HG03354 (cell line): ENCODE data around the gene SFPQ.

Experiments used
- ATAC-seq: cut with Tn5 transposase; IDR thresholded peaks from one replicate; pipeline ENCODE4 v1.9.1; 2021; ENCODE audit warnings: mild to moderate bottlenecking; ENCODE audit not compliant: unreplicated experiment, poor library complexity, severe bottlenecking

SFPQ gene

DNA sequence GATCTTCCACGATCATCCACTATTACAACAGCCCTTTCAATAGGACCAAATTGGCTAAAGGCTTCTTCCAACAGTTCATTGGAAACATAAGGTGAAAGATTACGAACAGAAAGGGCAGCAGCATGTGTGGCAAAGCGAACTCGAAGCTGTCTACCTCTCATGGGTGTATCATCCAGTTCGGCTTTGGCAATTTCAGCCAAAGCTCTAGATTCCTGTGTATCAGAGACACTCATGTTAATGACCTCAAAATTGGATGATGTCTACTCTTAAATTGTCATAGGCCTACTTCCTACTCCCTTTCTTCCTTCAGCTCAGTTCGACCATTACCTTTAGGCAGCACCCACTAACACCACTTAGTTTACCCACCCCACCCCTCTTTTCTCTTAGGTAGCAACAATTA, 2.2 kb downstream of the SFPQ start:
- no peak for ATAC-seq

- no peak for ATAC-seq
Measured at GRCh38 chr1:35188578-35189392, 4.2 kb downstream of the SFPQ start.

DNA sequence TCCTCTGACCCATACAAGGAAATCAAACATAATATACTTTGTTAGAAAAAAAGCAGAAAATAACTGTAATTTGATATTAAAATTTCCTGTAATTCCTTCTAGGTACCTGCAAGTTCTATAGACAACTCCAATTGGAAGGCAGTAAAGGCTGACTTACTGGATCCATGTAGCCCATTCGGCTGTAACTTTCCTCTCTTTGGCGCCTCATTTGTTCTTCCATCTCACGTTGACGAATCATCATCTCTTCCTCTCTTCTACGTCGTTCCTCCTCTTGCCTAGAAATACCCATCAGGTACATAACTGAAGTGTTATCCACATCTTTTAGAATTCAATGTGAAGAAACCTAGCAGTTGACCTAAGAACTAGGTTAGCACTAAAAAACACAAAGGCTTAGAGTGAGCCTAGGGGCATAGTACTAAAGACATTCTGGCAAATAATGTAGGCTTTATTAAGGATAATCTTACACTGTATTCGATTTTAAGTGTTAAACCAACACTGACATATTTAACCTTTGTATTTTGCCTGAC, 5.1 kb downstream of the SFPQ start:
- no peak for ATAC-seq

DNA sequence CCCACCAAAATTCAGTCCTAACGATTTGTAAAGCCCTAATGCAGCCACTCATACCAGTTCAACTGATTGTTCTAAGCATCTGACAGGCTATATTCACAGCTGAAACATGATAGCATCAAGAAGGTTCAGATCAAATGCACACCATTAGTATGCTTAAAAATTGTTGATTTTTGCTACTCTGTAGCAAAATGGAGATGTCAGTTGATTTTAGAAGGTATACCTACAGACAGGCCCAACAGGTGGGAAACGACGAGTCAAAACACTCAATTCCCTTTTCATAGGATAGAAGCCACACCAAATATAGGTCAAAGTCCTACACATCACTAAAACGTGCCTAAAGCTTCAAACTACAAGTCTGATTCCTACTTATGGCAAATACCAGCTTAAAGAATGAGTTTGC, 6.7 kb downstream of the SFPQ start:
- ATAC-seq: no peak

DNA sequence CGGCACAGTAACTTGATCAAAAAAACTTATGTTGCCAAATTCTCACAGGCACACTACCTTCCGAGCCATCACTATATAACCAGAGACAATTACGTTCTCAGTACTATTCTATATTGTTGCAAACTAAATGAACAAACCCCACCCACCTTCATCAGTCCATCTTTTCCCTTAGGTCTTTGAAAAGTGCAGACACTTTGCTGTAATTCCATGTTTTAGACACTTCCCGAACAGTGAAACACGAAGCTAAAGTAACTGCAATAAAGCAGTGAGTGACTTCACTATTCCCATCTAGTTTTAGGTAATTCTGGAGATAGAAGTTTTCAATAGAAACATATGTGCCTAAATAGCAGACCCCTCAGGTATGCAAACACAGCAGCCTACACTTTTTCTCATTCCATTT, 7.7 kb downstream of the SFPQ start:
- ATAC-seq: no peak

DNA sequence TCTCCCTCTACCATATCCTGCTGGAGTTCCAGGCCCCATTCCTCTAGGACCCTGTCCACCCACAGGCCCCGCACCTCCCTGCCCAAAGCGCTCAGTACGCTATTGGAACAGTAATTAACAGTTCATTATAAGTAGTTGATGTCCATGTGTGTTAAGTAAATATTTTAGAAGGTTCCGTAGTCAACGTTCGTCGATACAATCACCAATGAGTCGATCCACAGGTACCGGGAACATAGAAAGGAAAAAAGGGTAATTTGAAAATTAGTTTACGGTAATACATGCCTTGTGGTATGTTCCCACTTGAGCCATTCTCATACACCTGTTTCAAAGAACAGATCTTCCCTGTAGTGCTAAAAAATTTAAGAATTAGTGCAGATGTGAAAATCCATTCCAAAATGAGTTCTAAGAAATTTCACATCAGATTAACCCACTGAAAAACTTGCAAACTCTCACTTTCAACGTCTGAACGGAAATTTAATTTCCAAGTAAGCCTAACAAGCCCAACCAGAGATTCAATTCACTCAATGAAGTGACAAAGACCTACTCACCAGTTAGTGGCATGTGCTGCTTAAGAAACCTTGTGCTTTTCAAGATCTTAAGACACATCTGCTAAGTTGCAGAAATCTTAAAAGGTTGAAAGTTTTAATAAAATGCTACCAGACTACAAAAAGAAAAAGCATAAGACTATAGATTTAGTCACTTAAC, 8.3 kb downstream of the SFPQ start:
- no peak for ATAC-seq

DNA sequence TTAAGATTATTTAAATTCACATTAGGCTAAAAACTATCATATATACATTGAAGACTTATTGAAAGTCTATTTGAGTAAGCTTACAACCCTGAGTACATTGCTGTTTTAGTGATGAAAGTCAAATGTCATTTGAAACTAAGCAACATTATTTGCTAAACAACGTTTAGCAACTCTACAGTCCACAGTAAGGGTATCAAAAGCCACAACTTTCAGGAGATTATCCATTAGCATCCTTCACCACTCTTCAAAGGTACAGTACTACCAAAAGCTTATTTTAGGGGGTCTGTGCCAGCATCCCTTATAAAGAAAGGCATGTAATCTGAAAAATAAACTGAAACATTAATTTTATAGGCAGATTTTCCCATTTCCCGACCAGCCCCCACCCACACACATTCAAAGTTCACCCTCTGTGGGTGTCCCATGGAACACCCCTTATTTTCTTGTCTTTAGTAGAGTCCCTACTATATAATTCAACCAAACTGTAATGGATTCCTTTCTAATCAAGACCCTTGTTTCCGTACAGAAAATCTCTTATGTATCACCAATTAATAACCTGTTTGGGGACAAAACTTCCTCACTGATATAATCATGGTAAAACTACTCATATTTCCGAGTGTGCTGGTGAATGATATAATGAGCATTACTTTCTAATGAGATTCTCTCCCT, 11.0 kb downstream of the SFPQ start:
- ATAC-seq: no peak

DNA sequence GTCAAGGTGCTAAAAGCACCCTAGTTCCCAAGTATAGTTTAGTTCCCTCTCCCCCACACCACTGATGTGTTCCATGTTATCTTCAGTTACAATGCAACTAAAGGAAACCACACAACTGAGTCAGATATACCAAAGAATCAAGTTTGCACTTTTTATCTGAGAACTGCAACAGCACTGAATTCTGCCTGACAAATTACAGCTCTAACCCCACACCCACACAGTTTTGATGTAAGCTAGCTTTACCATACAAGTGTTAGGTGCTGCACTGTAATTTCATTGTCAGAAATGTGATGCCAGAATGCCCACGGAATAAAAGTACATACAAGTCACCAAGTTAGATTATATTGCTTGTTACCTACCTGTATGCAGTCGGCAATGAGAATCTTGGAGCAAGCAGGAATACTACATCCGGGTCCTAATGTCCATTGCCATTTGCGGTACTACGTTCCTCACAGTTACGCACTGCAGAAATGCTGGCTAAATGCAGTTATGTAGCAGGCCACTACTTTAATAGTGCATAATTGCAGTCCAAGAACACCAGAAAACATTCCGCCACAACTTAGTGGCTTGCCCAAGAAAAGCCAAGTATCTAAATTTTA, 12.1 kb downstream of the SFPQ start:
- no peak for ATAC-seq

DNA sequence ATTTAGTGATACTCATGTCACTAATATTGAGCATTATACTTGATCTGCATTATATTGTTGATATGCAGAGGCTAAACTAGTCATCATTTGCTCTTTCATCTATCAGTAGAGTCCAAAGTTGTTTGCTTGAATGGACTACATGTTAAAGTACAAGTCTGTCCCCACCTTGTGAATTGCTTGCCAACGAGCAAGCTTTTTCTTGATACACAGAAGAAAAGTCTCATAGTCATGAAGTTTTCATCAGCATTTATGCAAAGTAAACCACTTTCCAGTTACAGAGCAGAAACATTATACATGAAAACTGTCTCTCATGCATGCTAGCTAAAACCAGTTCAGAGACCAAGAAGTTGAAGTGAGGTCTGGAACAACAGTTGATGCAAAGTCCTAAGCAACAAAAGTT, 13.0 kb downstream of the SFPQ start:
- ATAC-seq: no peak

DNA sequence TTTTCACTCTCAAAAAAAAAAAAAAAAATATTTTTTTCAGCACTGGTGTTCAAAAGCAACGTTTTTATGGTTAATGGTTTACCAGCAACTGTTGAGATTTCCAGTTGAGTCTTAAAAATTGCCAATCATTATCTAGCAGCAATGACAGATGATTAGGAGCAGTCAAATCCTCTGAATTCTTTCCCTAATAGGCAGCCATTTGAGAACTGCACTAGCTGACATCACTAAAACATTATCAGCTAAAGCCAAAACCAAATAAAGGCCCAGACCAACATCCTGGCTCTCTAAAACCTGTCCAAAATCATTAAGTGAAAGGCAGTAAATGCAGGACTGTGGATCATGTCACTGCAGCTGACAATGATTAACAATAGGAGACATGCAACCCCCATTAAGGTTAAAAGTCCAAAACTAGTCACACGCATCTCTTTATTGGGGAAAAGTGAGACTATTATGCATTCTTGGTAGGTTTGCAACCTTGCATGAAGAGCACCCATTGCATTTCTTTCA, 14.0 kb downstream of the SFPQ start:
- no peak for ATAC-seq

GRCh38 chr1:35178295-35178695, 14.7 kb downstream of the SFPQ start:
- no peak for ATAC-seq

DNA sequence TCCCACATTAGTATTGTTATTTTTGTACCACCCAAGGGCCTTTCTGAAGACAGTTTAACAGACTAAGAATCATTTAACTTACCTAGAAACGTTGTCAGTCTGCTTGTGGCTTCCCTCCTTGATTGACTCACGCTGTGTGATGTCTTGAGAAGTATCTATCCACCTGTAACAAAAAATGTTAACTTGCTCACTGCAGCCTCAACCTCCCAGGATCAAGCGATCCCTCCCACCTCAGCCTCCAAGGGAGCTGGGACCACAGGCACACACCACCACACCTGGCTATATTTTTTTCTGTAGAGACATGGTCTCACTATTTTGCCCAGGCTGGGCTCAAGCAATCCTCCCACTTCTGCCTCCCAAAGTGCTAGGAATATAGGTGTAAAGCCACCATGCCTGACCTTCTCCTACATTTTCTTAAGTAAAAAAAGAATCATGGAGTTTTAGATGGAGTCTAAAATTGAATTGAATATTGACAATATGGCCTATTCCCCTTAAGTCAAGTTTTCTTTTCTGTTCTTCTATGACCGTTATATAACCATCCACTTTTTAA, 15.6 kb downstream of the SFPQ start:
- ATAC-seq: no peak

DNA sequence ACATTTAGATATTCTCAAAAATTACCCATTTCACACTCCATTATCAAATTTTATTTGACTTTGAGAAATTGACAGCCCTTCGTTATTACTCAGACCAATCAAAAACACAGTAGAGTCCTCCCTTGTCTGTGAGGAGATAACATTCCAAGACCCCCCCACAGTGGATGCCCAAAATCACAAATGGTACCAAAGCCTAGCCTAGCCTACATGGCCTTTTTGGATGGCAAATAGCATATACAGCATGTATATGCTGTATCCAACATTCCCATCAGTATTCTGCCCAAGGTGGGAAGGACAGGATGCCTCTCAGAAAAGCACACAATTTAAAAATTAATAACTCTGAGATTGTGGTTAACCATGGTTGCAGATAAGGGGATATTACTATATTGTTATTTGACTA, 17.3 kb downstream of the SFPQ start:
- no peak for ATAC-seq

- no peak for ATAC-seq
Measured at GRCh38 chr1:35175098-35175576, 17.8 kb downstream of the SFPQ start.

DNA sequence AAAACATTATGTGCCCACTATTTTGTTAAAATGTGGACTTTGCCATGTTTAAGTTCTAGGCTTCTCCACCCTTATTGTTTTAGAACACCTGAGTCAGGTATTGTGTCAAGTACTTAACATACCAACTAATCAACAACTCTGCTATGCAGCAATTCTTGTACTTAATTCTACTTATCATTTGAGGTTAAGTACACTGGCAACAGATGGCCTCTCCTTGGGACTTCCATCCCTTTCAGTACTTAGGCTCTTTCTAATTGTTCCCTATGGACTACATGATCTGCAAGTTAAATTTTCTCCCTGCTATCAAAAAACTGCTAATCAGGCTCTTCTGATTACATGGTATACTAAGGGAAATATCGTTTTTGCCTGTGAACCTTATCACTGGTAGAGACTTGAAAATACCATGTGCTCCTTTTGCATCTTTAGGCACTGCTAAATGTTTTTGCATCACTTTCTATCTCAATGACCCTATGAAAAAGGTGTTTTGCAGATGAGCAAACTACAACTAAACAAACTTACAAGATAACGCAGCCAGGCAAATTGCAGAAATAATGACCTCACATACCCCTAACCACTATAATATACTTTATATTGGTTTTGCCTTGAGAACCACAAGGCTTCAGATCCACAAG, 18.9 kb downstream of the SFPQ start:
- ATAC-seq: no peak

GRCh38 chr1:35173491-35173890, 19.5 kb downstream of the SFPQ start:
- no peak for ATAC-seq

DNA sequence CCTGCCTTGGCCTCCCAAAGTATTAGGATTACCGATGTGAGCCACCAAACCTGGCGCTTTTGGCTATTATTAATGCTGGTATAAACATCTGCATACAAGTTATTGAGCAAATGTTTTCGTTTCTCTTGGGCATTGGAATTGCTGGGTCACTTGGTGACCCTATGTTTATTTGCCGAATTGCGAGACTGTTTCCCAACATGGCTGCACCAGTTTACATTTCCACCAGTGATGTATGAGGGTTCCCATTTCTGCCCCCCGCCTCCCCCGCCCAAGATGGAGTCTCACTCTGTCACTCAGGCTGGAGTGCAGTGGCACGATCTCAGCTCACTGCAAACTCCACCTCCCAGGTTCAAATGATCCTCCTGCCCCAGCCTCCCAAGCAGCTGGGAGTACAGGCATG, 20.9 kb downstream of the SFPQ start:
- no peak for ATAC-seq

GRCh38 chr1:35171579-35171978, 21.4 kb downstream of the SFPQ start:
- ATAC-seq: no peak

GRCh38 chr1:35164893-35165292, 28.1 kb downstream of the SFPQ start:
- no peak for ATAC-seq
